DND-41 (cell line): ENCODE measurements around the gene KAZN.
A peak's percentile ranks its signal among the peaks of the same experiment; 100 is the strongest.

ENCODE experiments used
- ATAC-seq: fragments of 200-7000 bp; cut with Tn5 transposase; 3 replicates; pipeline ENCODE4 v1.9.1; 2021; ENCODE audit warnings: low read depth; ENCODE audit not compliant: insufficient read depth
- DNase-seq: peaks from one replicate; pipeline ENCODE4 v3.0.0-alpha.2; 2020
- H2AFZ ChIP-seq: 2 replicates; pipeline ENCODE4 v1.6.0; 2012; ENCODE audit warnings: low read depth, low read length
- H3K27ac ChIP-seq: 2 replicates; pipeline ENCODE4 v1.5.1; 2012; ENCODE audit warnings: low read length, inconsistent platforms
- H3K27me3 ChIP-seq: fragments of 200-600 bp; sonication (generic); 2 replicates; pipeline ENCODE4 v1.6.0; 2012; ENCODE audit warnings: low read length, mild to moderate bottlenecking, inconsistent platforms; ENCODE audit not compliant: insufficient read depth, poor library complexity
- H3K36me3 ChIP-seq: 2 replicates; pipeline ENCODE4 v1.5.1; 2012; ENCODE audit warnings: low read length, inconsistent platforms; ENCODE audit not compliant: insufficient read depth
- H3K4me1 ChIP-seq: 2 replicates; pipeline ENCODE4 v1.5.1; 2012; ENCODE audit warnings: mild to moderate bottlenecking, low read length; ENCODE audit not compliant: insufficient read depth
- H3K4me2 ChIP-seq: 2 replicates; pipeline ENCODE4 v1.6.0; 2012; ENCODE audit warnings: mild to moderate bottlenecking, moderate library complexity, low read length, inconsistent platforms; ENCODE audit not compliant: insufficient read depth
- H3K4me3 ChIP-seq, 2 experiments: fragments of 200-600 bp in 1 of 2; shearing (Covaris generic) in 1 of 2; 2 replicates each; pipeline ENCODE4 v1.5.1; 2012 to 2016; ENCODE audit warnings: inconsistent platforms in 2 of 2, low read length in 2 of 2, mild to moderate bottlenecking in 2 of 2, low read depth in 1 of 2, moderate library complexity in 1 of 2
- H3K79me2 ChIP-seq: 2 replicates; pipeline ENCODE4 v1.6.0; 2012; ENCODE audit warnings: low read length, inconsistent platforms; ENCODE audit not compliant: insufficient read depth
- H3K9ac ChIP-seq: 2 replicates; pipeline ENCODE4 v1.6.0; 2012; ENCODE audit warnings: low read depth, mild to moderate bottlenecking, inconsistent platforms, low read length, moderate library complexity
- H3K9me3 ChIP-seq: 2 replicates; pipeline ENCODE4 v1.5.1; 2012; ENCODE audit warnings: low read length, moderate library complexity, mild to moderate bottlenecking, inconsistent platforms; ENCODE audit not compliant: insufficient read depth, severe bottlenecking
- H4K20me1 ChIP-seq: 2 replicates; pipeline ENCODE4 v1.6.0; 2012; ENCODE audit warnings: low read length; ENCODE audit not compliant: insufficient read depth
- CTCF ChIP-seq: IDR thresholded peaks from 2 replicates; pipeline ENCODE4 v1.5.1; 2012; ENCODE audit warnings: borderline replicate concordance, low read length, moderate library complexity, mild to moderate bottlenecking; ENCODE audit not compliant: poor library complexity, severe bottlenecking; ENCODE audit errors: extremely low read depth
- EZH2 ChIP-seq: IDR thresholded peaks from 3 replicates; pipeline ENCODE4 v1.6.1; 2012; ENCODE audit warnings: borderline replicate concordance, low read depth, mild to moderate bottlenecking, moderate library complexity, low read length, inconsistent platforms; ENCODE audit not compliant: severe bottlenecking

Gene KAZN

GRCh38 chr1:14597343-14598006, 1.0 kb upstream of the KAZN start:
- Histone ChIP-seq H2AFZ (no peak overlapping the region), H3K36me3 (no peaks in the 10 kb centered on the region), H3K27me3 (peaks cover 24% of the 10 kb centered on the region), H3K9me3 (no peaks in the 10 kb centered on the region), H4K20me1 (0 out of 2 replicates have a peak, but pooled peaks cover 4% of the 10 kb centered on the region), H3K4me1 (peaks cover 32% of the 10 kb centered on the region), H3K79me2 (no peaks in the 10 kb centered on the region), H3K27ac (no peak overlapping the region), H3K9ac (peak overlapping the region; percentile 74; the same call in 1 of the 2 replicates), H3K4me3 (peak overlapping the region in 1 of 2 experiments; percentile 65; a peak in 1 of 4 replicates), H3K4me2 (peak overlapping the region; percentile 76)
- no peak for TF ChIP-seq EZH2
- peak; percentile 6 for TF ChIP-seq CTCF
- DNase-seq (no peak), ATAC-seq (no peak)

GRCh38 chr1:14598007-14598497, 433 bp upstream of the KAZN start:
- H3K9ac ChIP-seq = peak overlapping the region; percentile 74

GRCh38 chr1:14599183-14599791, 802 bp downstream of the KAZN start:
- peaks cover 24% of the 10 kb centered on the region for H3K27me3 ChIP-seq
- TF ChIP-seq EZH2 (peak; percentile 81), CTCF (no peak)
- ATAC-seq (peak; percentile 39), DNase-seq (peak; percentile 29)
- H3K4me2 ChIP-seq = peak overlapping the region; percentile 76
- H3K36me3 ChIP-seq = no peaks in the 10 kb centered on the region
- no peaks in the 10 kb centered on the region for H3K9me3 ChIP-seq
- H4K20me1 ChIP-seq = 0 out of 2 replicates have a peak, but pooled peaks cover 4% of the 10 kb centered on the region
- H2AFZ ChIP-seq = peak overlapping the region; percentile 62
- peak overlapping the region; percentile 74 for H3K9ac ChIP-seq
- H3K27ac ChIP-seq = peak overlapping the region; percentile 23; the same call in 1 of the 2 replicates
- H3K4me1 ChIP-seq = peaks cover 32% of the 10 kb centered on the region
- no peaks in the 10 kb centered on the region for H3K79me2 ChIP-seq
- H3K4me3 ChIP-seq = peak overlapping the region; percentile 36 to 65

More at GRCh38 chr1:14598007-14598497, 433 bp upstream of the KAZN start:
- ATAC-seq (peak; percentile 63), DNase-seq (peak; percentile 43)
- peak overlapping the region; percentile 62 for H2AFZ ChIP-seq
- H3K4me1 ChIP-seq = peaks cover 32% of the 10 kb centered on the region
- 0 out of 2 replicates have a peak, but pooled peaks cover 4% of the 10 kb centered on the region for H4K20me1 ChIP-seq
- H3K9me3 ChIP-seq = no peaks in the 10 kb centered on the region
- peak overlapping the region; percentile 76 for H3K4me2 ChIP-seq
- TF ChIP-seq CTCF (no peak), EZH2 (no peak)
- no peak overlapping the region for H3K27ac ChIP-seq
- H3K27me3 ChIP-seq = peaks cover 24% of the 10 kb centered on the region
- peak overlapping the region; percentile 36 to 65 for H3K4me3 ChIP-seq
- H3K79me2 ChIP-seq = no peaks in the 10 kb centered on the region
- no peaks in the 10 kb centered on the region for H3K36me3 ChIP-seq
